Muscle layer of duodenum (tissue), 2 donors: ENCODE data around the gene FOXE1.

Source experiments
- H3K27ac ChIP-seq: one replicate; pipeline ENCODE4 v1.7.0; 2013; ENCODE audit warnings: mild to moderate bottlenecking, low read length
- H3K27me3 ChIP-seq: one replicate; pipeline ENCODE4 v1.7.0; 2013; ENCODE audit warnings: low read depth, mild to moderate bottlenecking, control low read depth, low read length
- H3K36me3 ChIP-seq, 2 donors: one replicate each; pipeline ENCODE4 v1.7.0; 2013; ENCODE audit warnings: low read length in 2 of 2, control low read depth in 1 of 2, mild to moderate bottlenecking in 1 of 2; ENCODE audit not compliant: insufficient read depth in 2 of 2, control insufficient read depth in 1 of 2
- H3K4me1 ChIP-seq, 2 donors: one replicate each; pipeline ENCODE4 v1.7.0; 2013; ENCODE audit warnings: low read length in 2 of 2, mild to moderate bottlenecking in 2 of 2, control low read depth in 1 of 2, moderate library complexity in 1 of 2; ENCODE audit not compliant: insufficient read depth in 2 of 2, control insufficient read depth in 1 of 2
- H3K4me3 ChIP-seq, 2 donors: one replicate each; pipeline ENCODE4 v1.7.0; 2013; ENCODE audit warnings: low read length in 2 of 2, low read depth in 1 of 2, mild to moderate bottlenecking in 1 of 2
- H3K9me3 ChIP-seq, 2 donors: one replicate each; pipeline ENCODE4 v1.7.0; 2013; ENCODE audit warnings: low read length in 2 of 2, control low read depth in 1 of 2, mild to moderate bottlenecking in 1 of 2; ENCODE audit not compliant: control insufficient read depth in 1 of 2
- donor health status: healthy.

Gene FOXE1

GRCh38 chr9:97856857-97857605, 4.0 kb downstream of the FOXE1 start:
- Histone ChIP-seq H3K27ac (no peak overlapping the region), H3K4me3 (no peak overlapping the region), H3K27me3 (peaks cover 66% of the 10 kb centered on the region), H3K4me1 (peaks cover 0 to 34% of the 10 kb centered on the region in 2 donors), H3K36me3 (no peaks in the 10 kb centered on the region), H3K9me3 (no peaks in the 10 kb centered on the region)

DNA sequence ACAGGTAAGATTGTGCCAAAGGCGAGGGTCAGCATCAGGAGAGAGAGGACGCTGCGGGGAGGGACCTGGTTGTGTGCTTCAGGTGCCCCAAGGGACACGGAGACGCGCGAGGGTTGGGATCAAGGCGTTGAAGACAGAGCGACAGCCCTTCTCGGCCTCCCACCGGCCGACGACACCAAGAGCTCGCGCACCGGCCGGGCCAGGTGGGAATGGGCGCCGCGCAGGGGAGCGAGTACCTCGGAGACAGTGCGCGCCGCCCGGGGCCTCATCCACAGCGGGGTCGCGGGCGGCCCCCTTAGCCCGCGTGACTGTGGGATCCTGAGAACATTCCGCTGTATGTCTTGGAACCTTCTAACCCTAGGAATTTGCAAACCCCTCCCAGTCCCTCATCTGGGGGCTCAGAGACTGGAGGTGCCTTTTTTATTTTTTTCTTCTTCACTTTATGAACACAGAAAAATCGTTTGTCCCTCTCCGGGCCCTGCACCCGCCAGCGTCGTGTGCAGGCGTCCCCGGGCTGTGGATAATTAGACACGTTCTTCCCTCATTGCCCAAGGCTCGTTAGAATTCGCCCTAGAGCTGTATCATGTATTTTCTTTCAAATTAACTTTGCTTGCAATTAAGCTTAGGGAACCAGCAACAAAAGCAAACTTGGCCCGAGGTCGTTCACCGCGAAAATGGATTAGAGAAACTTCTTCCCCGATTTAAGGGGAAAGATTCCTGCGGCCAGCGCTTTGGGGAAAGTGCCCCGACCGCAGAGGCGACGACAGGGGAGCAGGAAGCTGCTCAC, 4.8 kb downstream of the FOXE1 start:
- no peaks in the 10 kb centered on the region for H3K9me3 ChIP-seq
- H3K27ac ChIP-seq, result no peak overlapping the region
- H3K36me3 ChIP-seq, result no peaks in the 10 kb centered on the region
- H3K4me3 ChIP-seq, result no peak overlapping the region
- H3K27me3 ChIP-seq, result peaks cover 58% of the 10 kb centered on the region
- peaks cover 0 to 26% of the 10 kb centered on the region in 2 donors for H3K4me1 ChIP-seq

GRCh38 chr9:97858393-97858713, 5.3 kb downstream of the FOXE1 start:
- H3K27ac ChIP-seq, result no peak overlapping the region
- no peaks in the 10 kb centered on the region for H3K36me3 ChIP-seq
- no peak overlapping the region for H3K4me3 ChIP-seq
- H3K27me3 ChIP-seq, result peaks cover 58% of the 10 kb centered on the region
- peaks cover 0 to 20% of the 10 kb centered on the region in 2 donors for H3K4me1 ChIP-seq
- H3K9me3 ChIP-seq, result no peaks in the 10 kb centered on the region

- no peaks in the 10 kb centered on the region for H3K36me3 ChIP-seq
- no peak overlapping the region for H3K27ac ChIP-seq
- H3K27me3 ChIP-seq, result peaks cover 58% of the 10 kb centered on the region
- no peaks in the 10 kb centered on the region for H3K9me3 ChIP-seq
- H3K4me3 ChIP-seq, result no peak overlapping the region
- peaks cover 0 to 16% of the 10 kb centered on the region in 2 donors for H3K4me1 ChIP-seq
Observed at GRCh38 chr9:97858826-97859225, 5.8 kb downstream of the FOXE1 start.

GRCh38 chr9:97859346-97859745, 6.3 kb downstream of the FOXE1 start:
- Histone ChIP-seq H3K27ac (no peak overlapping the region), H3K27me3 (peaks cover 58% of the 10 kb centered on the region), H3K4me3 (no peak overlapping the region), H3K4me1 (peaks cover 0 to 12% of the 10 kb centered on the region in 2 donors), H3K9me3 (no peaks in the 10 kb centered on the region), H3K36me3 (no peaks in the 10 kb centered on the region)

GRCh38 chr9:97860451-97861147, 7.6 kb downstream of the FOXE1 start:
- peaks cover 47% of the 10 kb centered on the region for H3K27me3 ChIP-seq
- no peak overlapping the region for H3K4me3 ChIP-seq
- peaks cover 0 to 8% of the 10 kb centered on the region in 2 donors for H3K4me1 ChIP-seq
- no peaks in the 10 kb centered on the region for H3K36me3 ChIP-seq
- peaks cover 0 to 8% of the 10 kb centered on the region in 2 donors for H3K9me3 ChIP-seq
- no peak overlapping the region for H3K27ac ChIP-seq

- Histone ChIP-seq H3K4me3 (no peak overlapping the region), H3K36me3 (no peaks in the 10 kb centered on the region), H3K4me1 (peaks cover 0 to 8% of the 10 kb centered on the region in 2 donors), H3K9me3 (peaks cover 1 to 13% of the 10 kb centered on the region in 2 donors), H3K27me3 (peaks cover 42% of the 10 kb centered on the region), H3K27ac (no peak overlapping the region)
Observed at GRCh38 chr9:97861148-97861475, 8.1 kb downstream of the FOXE1 start.

GRCh38 chr9:97863314-97863713, 10.3 kb downstream of the FOXE1 start:
- Histone ChIP-seq H3K27ac (no peak overlapping the region), H3K4me3 (no peak overlapping the region), H3K9me3 (peaks cover 3 to 19% of the 10 kb centered on the region in 2 donors), H3K36me3 (no peaks in the 10 kb centered on the region), H3K4me1 (peaks cover 0 to under 1% of the 10 kb centered on the region in 2 donors), H3K27me3 (peaks cover 21% of the 10 kb centered on the region)

- H3K27ac ChIP-seq, result no peak overlapping the region
- no peaks in the 10 kb centered on the region for H3K4me1 ChIP-seq
- H3K9me3 ChIP-seq, result peaks cover 3 to 19% of the 10 kb centered on the region in 2 donors
- H3K4me3 ChIP-seq, result no peak overlapping the region
- H3K36me3 ChIP-seq, result no peaks in the 10 kb centered on the region
- H3K27me3 ChIP-seq, result peaks cover 13% of the 10 kb centered on the region
Observed at GRCh38 chr9:97864396-97864795, 11.4 kb downstream of the FOXE1 start.

DNA sequence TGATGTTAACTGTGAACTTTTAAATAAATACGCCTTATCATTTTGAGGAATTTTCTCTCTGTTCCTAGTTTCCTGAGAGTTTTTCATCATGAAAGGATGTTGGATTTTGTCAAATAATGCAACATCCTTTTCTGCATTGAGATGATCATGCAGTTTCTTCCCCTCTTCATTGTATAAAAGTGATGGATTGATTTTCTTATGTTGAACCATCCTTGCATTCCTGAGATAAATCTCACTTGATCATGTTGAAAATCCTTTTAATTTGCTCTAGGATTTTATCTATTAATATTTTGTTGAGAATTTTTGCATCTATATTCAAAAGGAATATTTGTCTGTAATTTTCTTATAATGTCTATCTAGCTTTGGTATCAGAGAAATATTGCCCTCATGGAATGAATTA, 13.3 kb downstream of the FOXE1 start:
- Histone ChIP-seq H3K27ac (no peak overlapping the region), H3K4me3 (no peak overlapping the region), H3K9me3 (peaks cover 3 to 19% of the 10 kb centered on the region in 2 donors), H3K36me3 (no peaks in the 10 kb centered on the region), H3K27me3 (peaks cover 4% of the 10 kb centered on the region), H3K4me1 (no peaks in the 10 kb centered on the region)

DNA sequence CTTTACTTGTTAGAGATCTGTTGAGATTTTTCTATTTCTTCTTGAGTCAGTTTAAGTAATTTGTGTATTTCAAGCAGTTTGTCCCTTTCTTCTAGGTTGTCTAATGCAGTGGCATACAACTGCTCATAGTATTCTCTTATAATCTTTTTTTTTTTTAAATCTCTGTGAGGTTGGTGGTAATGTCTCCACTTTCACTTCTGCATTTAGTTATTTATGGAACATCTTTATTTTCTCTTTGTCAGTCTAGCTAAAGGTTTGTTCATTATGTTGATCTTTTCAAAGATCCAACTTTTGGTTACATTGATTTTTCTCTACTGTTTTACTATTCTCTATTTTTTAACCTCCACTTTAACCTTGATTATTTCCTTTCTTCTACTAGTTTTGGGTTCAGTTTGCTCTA, 13.8 kb downstream of the FOXE1 start:
- Histone ChIP-seq H3K27ac (no peak overlapping the region), H3K36me3 (no peaks in the 10 kb centered on the region), H3K9me3 (peaks cover 3 to 19% of the 10 kb centered on the region in 2 donors), H3K4me1 (no peaks in the 10 kb centered on the region), H3K27me3 (peaks cover 4% of the 10 kb centered on the region), H3K4me3 (no peak overlapping the region)
